ENCODE results near the gene CAMTA1. TPM values are rescaled to one million over a fixed set of nuclear protein-coding genes. Genes with fewer than 3 reads are reported as not detected.

CAMTA1 gene
- total and polyA plus RNA-seq, 3 experiments from 2014 or later, result 60.2 to 79.0 (median 61.7) TPM

DNA sequence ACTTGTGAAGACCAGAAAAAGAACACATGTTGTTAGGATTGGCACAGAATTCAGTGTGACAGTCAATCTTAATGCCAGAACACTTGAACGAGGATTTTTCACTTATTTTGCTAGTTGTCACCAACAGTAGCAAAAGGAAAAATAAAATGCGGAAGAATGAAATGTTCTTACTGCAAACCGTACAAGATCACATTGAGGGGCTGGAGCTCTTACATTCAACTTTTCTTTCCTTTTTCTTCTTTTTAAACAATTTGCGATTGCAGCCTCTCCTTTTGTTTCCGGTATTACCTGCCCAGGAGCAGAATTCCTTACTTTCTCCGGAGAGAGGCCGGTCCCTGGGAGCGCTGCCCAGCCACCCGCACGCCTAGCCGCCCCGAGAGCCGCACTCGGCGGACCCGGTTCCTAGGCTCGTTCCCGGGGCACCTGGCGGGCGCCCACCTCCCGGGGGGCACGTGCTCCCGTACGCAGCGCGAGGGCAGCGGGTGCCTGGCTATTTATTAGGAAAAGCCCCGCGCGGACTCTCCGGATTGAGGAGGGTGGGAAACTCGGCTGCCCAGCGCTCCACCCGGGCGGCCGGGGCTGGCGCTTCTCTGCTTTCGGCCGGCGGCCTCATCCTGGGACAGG lies 1.2 kb upstream of the CAMTA1 start:
- H3K36me3 Mint-ChIP-seq, result peaks cover 0 to 11% (median 0%) of the 10 kb centered on the region in 3 donors
- DNase-seq, result no peak
- Histone ChIP-seq H3K9me3 (ENCODE audit: low read length) (no peaks in the 10 kb centered on the region), H3K4me3 (ENCODE audit: low read length) (peak overlapping the region; percentile 75), H3K27me3 (ENCODE audit: insufficient read depth, low read length, poor library complexity, severe bottlenecking) (no peaks in the 10 kb centered on the region), H3K4me1 (ENCODE audit: insufficient read depth, low read length) (peaks cover 33% of the 10 kb centered on the region), H3K27ac (ENCODE audit: low read depth, low read length) (peak overlapping the region; percentile 89), H3K36me3 (ENCODE audit: insufficient read depth, low read length) (no peaks in the 10 kb centered on the region)
- POLR2A ChIA-PET, result interaction anchor here (0.6 to 1.8 kb wide), 5 partner anchors 39 to 204 kb away, joined by 3 to 6 read pairs (median 4); partner anchors contain the start of genes DNAJC11 and ZBTB48
- CTCF ChIA-PET, result interaction anchor here (0.6 to 1.1 kb wide), 3 partner anchors 19 to 577 kb away, joined by 3 to 5 read pairs (median 3); no protein-coding TSS in a partner anchor
- peak overlapping the region; percentile 82 to 95 (median 90) for H3K27ac Mint-ChIP-seq
- peaks cover 32 to 38% (median 38%) of the 10 kb centered on the region in 3 donors for H3K4me1 Mint-ChIP-seq
- H3K4me3 Mint-ChIP-seq, result peak overlapping the region; percentile 83 to 96 (median 88)
- no peaks in the 10 kb centered on the region for H3K27me3 Mint-ChIP-seq
- H3K9me3 Mint-ChIP-seq, result no peaks in the 10 kb centered on the region

DNA sequence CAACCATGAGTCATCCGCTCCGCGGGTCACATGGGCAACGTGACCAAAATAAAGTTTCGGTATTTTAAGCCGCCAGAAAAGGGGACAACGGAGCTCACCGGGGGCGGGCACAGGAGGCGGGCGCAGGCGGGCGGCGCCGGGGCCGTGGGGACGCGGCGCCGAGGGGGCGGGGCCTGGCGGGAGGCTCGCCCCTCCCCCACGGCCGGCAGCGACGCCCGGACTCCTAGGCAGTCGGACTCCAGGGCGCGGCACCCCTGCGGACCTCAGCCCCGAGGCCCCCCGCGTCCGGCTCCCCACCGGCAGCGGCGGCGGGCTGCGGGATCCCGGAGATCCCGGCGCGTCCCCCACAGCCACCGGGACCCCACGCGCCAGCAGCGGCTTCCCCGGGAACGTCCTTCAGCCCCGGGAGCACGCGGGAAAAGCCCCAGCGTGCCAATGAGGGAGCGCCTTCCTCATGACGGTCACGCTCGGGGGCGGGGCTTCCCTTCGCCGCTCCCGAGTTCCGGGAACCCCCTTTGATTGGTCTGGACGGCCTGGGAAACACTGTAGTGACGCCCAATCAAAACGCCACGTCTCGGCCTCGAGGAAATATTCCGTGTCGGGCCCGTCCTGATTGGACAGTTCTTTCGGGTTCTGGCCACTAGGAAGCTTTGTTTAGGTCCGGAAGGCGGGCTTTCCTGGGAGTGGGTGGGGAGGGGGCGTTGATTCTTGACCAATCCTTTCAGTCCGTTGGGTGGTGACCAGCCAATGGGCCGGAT lies 515 bp upstream of the CAMTA1 start:
- no peaks in the 10 kb centered on the region for H3K27me3 ChIP-seq (ENCODE audit: insufficient read depth, low read length, poor library complexity, severe bottlenecking)
- Mint-ChIP-seq H3K36me3 (peaks cover 0 to 11% (median 0%) of the 10 kb centered on the region in 3 donors), H3K9me3 (no peaks in the 10 kb centered on the region), H3K4me1 (peaks cover 36 to 44% (median 44%) of the 10 kb centered on the region in 3 donors), H3K27ac (peak overlapping the region; percentile 88 to 96 (median 92)), H3K4me3 (peak overlapping the region; percentile 90 to 96 (median 93)), H3K27me3 (no peaks in the 10 kb centered on the region)
- peaks cover 37% of the 10 kb centered on the region for H3K4me1 ChIP-seq (ENCODE audit: insufficient read depth, low read length)
- POLR2A ChIA-PET, result interaction anchor here (0.6 to 1.8 kb wide), 12 partner anchors 21 to 524 kb away, joined by 3 to 8 read pairs (median 4); partner anchors contain the start of genes DNAJC11, GPR153, NOL9 and ZBTB48
- no peaks in the 10 kb centered on the region for H3K9me3 ChIP-seq (ENCODE audit: low read length)
- peak; percentile 99 to 100 (median 100) for DNase-seq
- H3K27ac ChIP-seq (ENCODE audit: low read depth, low read length), result peak overlapping the region; percentile 89
- H3K36me3 ChIP-seq (ENCODE audit: insufficient read depth, low read length), result no peaks in the 10 kb centered on the region
- CTCF ChIA-PET, result interaction anchor here (0.8 to 1.1 kb wide), 2 partner anchors 41 to 578 kb away, joined by 3 read pairs; no protein-coding TSS in a partner anchor
- H3K4me3 ChIP-seq (ENCODE audit: low read length), result peak overlapping the region; percentile 75

DNA sequence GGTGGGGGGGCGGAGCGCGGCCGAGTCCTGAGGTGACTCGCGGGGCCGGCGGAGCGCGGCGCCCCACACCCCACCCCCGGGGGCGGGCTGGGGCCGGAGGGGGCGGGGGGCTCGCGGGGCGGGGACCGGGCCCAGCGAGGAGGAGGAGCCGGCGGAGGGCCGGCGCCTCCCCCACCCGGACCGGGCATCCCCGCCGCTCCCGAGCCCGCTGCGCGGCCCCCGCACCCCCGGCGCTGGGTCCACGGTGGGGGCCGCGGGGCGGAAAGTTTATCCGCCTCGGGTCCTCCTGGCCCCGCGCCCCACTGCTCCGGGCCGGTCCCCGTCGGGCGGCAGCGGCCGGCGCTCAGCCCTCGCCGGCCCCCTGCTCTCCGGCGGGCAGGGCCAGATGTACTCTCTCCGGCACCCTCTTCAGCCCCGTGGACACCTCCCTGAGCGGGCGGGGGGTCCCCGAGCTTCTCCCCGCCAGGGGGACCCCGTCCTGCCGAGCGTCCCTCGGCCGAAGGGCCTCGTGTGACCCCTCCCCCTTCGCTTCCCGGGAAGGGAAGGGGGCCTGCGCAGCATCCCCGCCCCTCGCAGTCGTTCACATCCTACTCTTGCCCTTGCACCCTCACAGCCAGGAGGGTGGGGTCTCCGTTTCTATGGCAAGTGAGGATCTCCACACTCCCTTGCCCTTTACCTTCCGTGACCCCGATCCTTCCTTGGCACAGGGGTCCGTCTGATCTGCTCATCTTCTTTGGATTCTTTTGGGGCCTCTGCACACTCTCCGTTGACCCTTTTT lies 663 bp downstream of the CAMTA1 start:
- DNase-seq, result peak; percentile 23 to 53 (median 44)
- peak overlapping the region; percentile 87 to 100 (median 97) for H3K27ac Mint-ChIP-seq
- Histone ChIP-seq H3K27ac (ENCODE audit: low read depth, low read length) (peak overlapping the region; percentile 56), H3K36me3 (ENCODE audit: insufficient read depth, low read length) (no peaks in the 10 kb centered on the region), H3K4me3 (ENCODE audit: low read length) (peak overlapping the region; percentile 49), H3K4me1 (ENCODE audit: insufficient read depth, low read length) (peaks cover 37% of the 10 kb centered on the region), H3K9me3 (ENCODE audit: low read length) (no peaks in the 10 kb centered on the region), H3K27me3 (ENCODE audit: insufficient read depth, low read length, poor library complexity, severe bottlenecking) (no peaks in the 10 kb centered on the region)
- no peaks in the 10 kb centered on the region for H3K9me3 Mint-ChIP-seq
- ChIA-PET POLR2A (interaction anchor here (1.2 to 1.8 kb wide), 2 partner anchors 20 to 206 kb away, joined by 3 to 6 read pairs; partner anchors contain the start of gene ZBTB48), CTCF (no interaction called here)
- peak overlapping the region; percentile 90 to 98 (median 96) for H3K4me3 Mint-ChIP-seq
- peaks cover 0 to 11% (median 0%) of the 10 kb centered on the region in 3 donors for H3K36me3 Mint-ChIP-seq
- no peaks in the 10 kb centered on the region for H3K27me3 Mint-ChIP-seq
- peaks cover 42 to 53% (median 52%) of the 10 kb centered on the region in 3 donors for H3K4me1 Mint-ChIP-seq

DNA sequence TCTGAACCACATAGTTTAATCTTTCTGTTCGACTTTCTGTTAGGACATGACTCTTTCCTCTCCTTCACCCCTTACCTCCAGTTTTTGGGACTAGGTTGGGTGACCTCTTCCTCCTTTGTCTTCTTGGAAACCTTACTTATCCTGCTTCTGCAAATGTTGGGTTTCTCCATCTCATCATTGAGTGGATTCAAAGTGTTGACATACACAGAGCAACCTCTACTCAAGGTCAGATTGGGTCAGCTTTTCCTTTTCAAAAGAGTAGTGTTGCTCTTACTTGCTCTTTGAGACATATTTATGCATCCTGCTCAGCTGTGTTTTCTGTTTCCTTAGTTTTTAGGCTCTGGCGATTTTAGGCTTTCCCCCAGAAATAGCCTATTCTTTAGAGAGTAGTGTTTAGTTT lies 3.7 kb downstream of the CAMTA1 start:
- no peaks in the 10 kb centered on the region for H3K27me3 Mint-ChIP-seq
- H3K27ac ChIP-seq (ENCODE audit: low read depth, low read length), result no peak overlapping the region
- POLR2A ChIA-PET, result no interaction called here
- no peaks in the 10 kb centered on the region for H3K9me3 ChIP-seq (ENCODE audit: low read length)
- no peak overlapping the region for H3K4me3 ChIP-seq (ENCODE audit: low read length)
- H3K27me3 ChIP-seq (ENCODE audit: insufficient read depth, low read length, poor library complexity, severe bottlenecking), result no peaks in the 10 kb centered on the region
- peaks cover 48 to 70% (median 66%) of the 10 kb centered on the region in 3 donors for H3K4me1 Mint-ChIP-seq
- H3K36me3 Mint-ChIP-seq, result peaks cover 0 to 27% (median 0%) of the 10 kb centered on the region in 3 donors
- DNase-seq, result no peak
- peak overlapping the region in 4 of 8 donors; percentile 23 to 73 (median 52) for H3K27ac Mint-ChIP-seq
- H3K4me3 Mint-ChIP-seq, result peak overlapping the region in 6 of 7 donors; percentile 0 to 68 (median 18)
- CTCF ChIA-PET, result interaction anchor here (0.6 kb wide), 1 partner anchor 9 kb away, joined by 3 read pairs; no protein-coding TSS in a partner anchor
- H3K36me3 ChIP-seq (ENCODE audit: insufficient read depth, low read length), result no peaks in the 10 kb centered on the region
- H3K4me1 ChIP-seq (ENCODE audit: insufficient read depth, low read length), result peaks cover 32% of the 10 kb centered on the region
- no peaks in the 10 kb centered on the region for H3K9me3 Mint-ChIP-seq

DNA sequence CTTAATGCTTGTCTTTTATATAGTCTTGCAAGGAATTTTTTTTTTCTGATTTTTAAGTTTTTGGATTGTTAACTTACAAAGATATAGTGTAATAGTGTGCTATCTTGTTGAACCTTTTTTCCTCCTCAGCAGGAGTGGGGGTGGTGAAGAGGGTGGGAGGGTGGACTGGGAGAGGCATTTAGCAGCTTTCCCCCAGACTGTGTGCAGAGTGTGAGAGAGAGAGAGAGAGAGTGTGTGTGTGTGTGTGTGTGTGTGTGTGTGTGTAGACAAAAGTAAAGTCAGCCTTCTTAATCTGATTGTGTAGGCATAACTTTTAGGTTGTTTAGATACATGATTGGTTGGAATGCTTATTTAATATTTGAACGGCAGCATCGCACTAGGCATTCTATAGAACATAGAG lies 4.9 kb downstream of the CAMTA1 start:
- ChIA-PET CTCF (no interaction called here), POLR2A (no interaction called here)
- H3K27me3 ChIP-seq (ENCODE audit: insufficient read depth, low read length, poor library complexity, severe bottlenecking), result no peaks in the 10 kb centered on the region
- peaks cover 30% of the 10 kb centered on the region for H3K4me1 ChIP-seq (ENCODE audit: insufficient read depth, low read length)
- no peaks in the 10 kb centered on the region for H3K9me3 ChIP-seq (ENCODE audit: low read length)
- Mint-ChIP-seq H3K27ac (no peak overlapping the region), H3K9me3 (no peaks in the 10 kb centered on the region), H3K36me3 (peaks cover 0 to 27% (median 0%) of the 10 kb centered on the region in 3 donors), H3K4me3 (no peak overlapping the region), H3K27me3 (no peaks in the 10 kb centered on the region), H3K4me1 (peaks cover 49 to 78% (median 76%) of the 10 kb centered on the region in 3 donors)
- H3K27ac ChIP-seq (ENCODE audit: low read depth, low read length), result no peak overlapping the region
- no peak overlapping the region for H3K4me3 ChIP-seq (ENCODE audit: low read length)
- DNase-seq, result no peak
- no peaks in the 10 kb centered on the region for H3K36me3 ChIP-seq (ENCODE audit: insufficient read depth, low read length)

DNA sequence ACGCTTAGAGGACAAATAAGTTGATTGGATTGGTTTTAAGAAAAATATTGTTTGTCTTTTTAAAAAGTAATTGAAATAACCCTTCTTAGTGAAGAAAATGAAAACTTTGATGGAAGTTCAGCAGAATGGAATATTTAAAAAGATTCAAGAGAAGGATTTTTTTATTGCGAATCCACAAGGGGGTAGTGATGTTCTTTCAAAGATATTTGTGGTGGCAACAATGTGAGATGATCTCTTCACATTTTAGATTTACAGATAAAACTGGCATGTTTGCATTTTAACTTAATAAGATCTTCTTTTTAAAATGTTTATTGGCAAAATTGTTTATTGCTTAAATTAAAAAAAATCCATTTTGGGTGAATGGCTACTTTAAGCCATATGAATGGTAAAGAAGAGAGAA lies 8.9 kb downstream of the CAMTA1 start:
- CTCF ChIA-PET, result no interaction called here

DNA sequence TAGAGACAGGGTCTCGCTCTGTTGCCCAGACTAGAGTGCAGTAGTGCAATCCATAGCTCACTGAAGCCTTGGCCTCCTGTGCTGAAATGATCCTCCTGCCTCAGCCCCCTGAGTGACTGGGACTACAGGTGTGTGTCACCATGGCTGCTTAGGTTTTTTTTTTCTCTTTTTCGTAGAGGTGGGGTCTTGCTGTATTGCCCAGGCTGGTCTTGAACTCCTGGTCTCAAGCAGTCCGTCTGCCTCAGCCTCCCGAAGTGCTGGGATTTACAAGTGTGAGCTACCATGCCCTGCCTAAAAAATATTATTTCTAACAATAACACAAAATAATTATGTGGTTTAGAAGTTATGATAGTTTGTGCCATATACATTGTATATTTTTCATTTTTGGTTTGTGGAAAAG lies 9.9 kb downstream of the CAMTA1 start:
- H3K36me3 Mint-ChIP-seq, result peaks cover 0 to 37% (median 0%) of the 10 kb centered on the region in 3 donors
- peaks cover 22 to 53% (median 49%) of the 10 kb centered on the region in 3 donors for H3K4me1 Mint-ChIP-seq
- Histone ChIP-seq H3K4me3 (ENCODE audit: low read length) (no peak overlapping the region), H3K4me1 (ENCODE audit: insufficient read depth, low read length) (no peaks in the 10 kb centered on the region), H3K9me3 (ENCODE audit: low read length) (no peaks in the 10 kb centered on the region), H3K27ac (ENCODE audit: low read depth, low read length) (no peak overlapping the region), H3K27me3 (ENCODE audit: insufficient read depth, low read length, poor library complexity, severe bottlenecking) (no peaks in the 10 kb centered on the region), H3K36me3 (ENCODE audit: insufficient read depth, low read length) (no peaks in the 10 kb centered on the region)
- no peaks in the 10 kb centered on the region for H3K27me3 Mint-ChIP-seq
- no peaks in the 10 kb centered on the region for H3K9me3 Mint-ChIP-seq
- no peak overlapping the region for H3K27ac Mint-ChIP-seq
- POLR2A ChIA-PET, result no interaction called here
- CTCF ChIA-PET, result interaction anchor here (0.9 kb wide), 1 partner anchor 8 kb away, joined by 3 read pairs; no protein-coding TSS in a partner anchor
- H3K4me3 Mint-ChIP-seq, result no peak overlapping the region
- no peak for DNase-seq

More for the DNA sequence above, 8.9 kb downstream of the CAMTA1 start:
- peak in 1 of 5 donors; percentile 30 for DNase-seq
- Mint-ChIP-seq H3K4me3 (no peak overlapping the region), H3K4me1 (peaks cover 25 to 55% (median 52%) of the 10 kb centered on the region in 3 donors), H3K27ac (no peak overlapping the region), H3K9me3 (no peaks in the 10 kb centered on the region), H3K36me3 (peaks cover 0 to 34% (median 0%) of the 10 kb centered on the region in 3 donors), H3K27me3 (no peaks in the 10 kb centered on the region)
- H3K27me3 ChIP-seq (ENCODE audit: insufficient read depth, low read length, poor library complexity, severe bottlenecking), result no peaks in the 10 kb centered on the region
- peaks cover 3% of the 10 kb centered on the region for H3K4me1 ChIP-seq (ENCODE audit: insufficient read depth, low read length)
- POLR2A ChIA-PET, result no interaction called here
- no peak overlapping the region for H3K27ac ChIP-seq (ENCODE audit: low read depth, low read length)
- no peaks in the 10 kb centered on the region for H3K36me3 ChIP-seq (ENCODE audit: insufficient read depth, low read length)
- H3K4me3 ChIP-seq (ENCODE audit: low read length), result no peak overlapping the region
- H3K9me3 ChIP-seq (ENCODE audit: low read length), result no peaks in the 10 kb centered on the region

Measured in CD8-positive, alpha-beta memory T cell (primary cell).